Suprapubic skin (tissue), 3 donors: ENCODE measurements around the gene AUTS2.

ENCODE experiments used
- CTCF ChIP-seq, 2 donors: fragments of 200-600 bp in 1 of 2; fragments of 450-650 bp in 1 of 2; sonication (generic) in 1 of 2; IDR thresholded peaks; one replicate each; pipeline ENCODE4 v1.5.1; 2016 to 2019; ENCODE audit warnings: antibody characterized with exemption in 2 of 2, mild to moderate bottlenecking in 1 of 2, moderate library complexity in 1 of 2
- EP300 ChIP-seq: sonication (generic); formaldehyde crosslinking; IDR thresholded peaks from one replicate; pipeline ENCODE4 v1.6.1; 2017; ENCODE audit warnings: antibody characterized with exemption
- POLR2A ChIP-seq, 2 donors: fragments of 450-650 bp; IDR thresholded peaks; one replicate each; pipeline ENCODE4 v1.6.1; 2017; ENCODE audit warnings: antibody characterized with exemption in 2 of 2, mild to moderate bottlenecking in 2 of 2, moderate library complexity in 2 of 2

DNA sequence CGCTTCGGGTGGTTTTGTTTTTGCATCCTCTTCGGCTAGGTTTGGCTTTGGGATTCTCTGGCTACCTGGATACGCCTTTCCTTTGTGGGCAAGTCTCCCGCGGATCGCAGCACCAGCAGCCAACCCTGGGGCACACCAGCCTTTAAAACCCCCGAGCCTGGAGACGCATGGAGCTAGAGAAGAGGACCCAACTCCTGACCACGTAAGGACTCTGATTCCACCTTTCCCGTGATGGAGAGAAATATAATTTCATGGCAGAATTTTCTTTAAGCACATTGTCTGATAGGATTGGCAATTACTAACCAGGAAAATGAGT lies 998.3 kb downstream of the AUTS2 start:
- TF ChIP-seq CTCF (IDR thresholded peaks at IDR 0.05) = no peak
- no peak for TF ChIP-seq EP300
- no peak for TF ChIP-seq POLR2A (IDR thresholded peaks at IDR 0.05)
